MM.1S (cell line): Measurements from ENCODE around the gene AHCYL1.

Experiments used
- EZH2 ChIP-seq: fragments of 300-600 bp; sonication (generic); optimal IDR thresholded peaks from 2 replicates; pipeline ENCODE3; 2017; ENCODE audit warnings: low read depth, mild to moderate bottlenecking, antibody characterized with exemption, low read length, mixed read lengths
- TF ChIP-seq, protein P1 (sequence below): fragments of 300-600 bp; sonication (generic); IDR thresholded peaks from 2 replicates; pipeline ENCODE4 v1.5.1; 2016; ENCODE audit warnings: antibody characterized with exemption, low read length, mixed read lengths

DNA sequence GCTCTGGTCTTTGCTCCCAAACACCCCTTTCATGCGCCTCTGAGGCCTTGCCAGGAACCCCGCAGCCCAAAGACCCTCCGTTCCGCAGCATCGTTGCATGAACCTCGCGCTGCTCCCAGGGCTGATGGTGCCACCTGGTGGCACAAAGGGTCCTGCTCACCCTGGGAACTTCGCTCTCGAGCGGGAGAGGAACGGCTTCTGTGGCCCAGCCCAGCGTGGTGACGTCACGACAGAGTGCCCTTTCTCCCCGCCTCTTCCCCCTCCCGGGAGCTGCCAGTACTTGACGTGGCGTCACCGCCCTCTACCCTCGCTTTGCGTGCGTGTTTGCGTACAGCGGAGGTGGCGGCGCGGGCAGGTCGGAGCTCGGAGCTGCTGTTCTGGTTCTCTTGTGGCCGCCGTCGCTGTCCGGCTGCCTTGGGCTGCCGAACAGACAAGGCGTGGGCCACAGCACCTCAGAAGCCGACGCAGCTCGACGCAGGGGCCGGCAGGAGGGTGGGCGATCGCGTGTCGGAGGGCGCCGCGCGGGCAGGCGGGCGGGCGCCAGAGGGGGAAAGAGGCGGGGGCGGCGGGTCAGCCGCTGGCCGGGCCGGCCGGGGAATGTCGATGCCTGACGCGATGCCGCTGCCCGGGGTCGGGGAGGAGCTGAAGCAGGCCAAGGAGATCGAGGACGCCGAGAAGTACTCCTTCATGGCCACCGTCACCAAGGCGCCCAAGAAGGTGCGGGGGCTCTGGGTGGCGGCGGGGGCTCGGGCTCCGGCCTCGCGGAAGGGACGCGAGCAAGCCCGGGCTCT, at the start of gene AHCYL1:
- TF ChIP-seq, protein P1, sequence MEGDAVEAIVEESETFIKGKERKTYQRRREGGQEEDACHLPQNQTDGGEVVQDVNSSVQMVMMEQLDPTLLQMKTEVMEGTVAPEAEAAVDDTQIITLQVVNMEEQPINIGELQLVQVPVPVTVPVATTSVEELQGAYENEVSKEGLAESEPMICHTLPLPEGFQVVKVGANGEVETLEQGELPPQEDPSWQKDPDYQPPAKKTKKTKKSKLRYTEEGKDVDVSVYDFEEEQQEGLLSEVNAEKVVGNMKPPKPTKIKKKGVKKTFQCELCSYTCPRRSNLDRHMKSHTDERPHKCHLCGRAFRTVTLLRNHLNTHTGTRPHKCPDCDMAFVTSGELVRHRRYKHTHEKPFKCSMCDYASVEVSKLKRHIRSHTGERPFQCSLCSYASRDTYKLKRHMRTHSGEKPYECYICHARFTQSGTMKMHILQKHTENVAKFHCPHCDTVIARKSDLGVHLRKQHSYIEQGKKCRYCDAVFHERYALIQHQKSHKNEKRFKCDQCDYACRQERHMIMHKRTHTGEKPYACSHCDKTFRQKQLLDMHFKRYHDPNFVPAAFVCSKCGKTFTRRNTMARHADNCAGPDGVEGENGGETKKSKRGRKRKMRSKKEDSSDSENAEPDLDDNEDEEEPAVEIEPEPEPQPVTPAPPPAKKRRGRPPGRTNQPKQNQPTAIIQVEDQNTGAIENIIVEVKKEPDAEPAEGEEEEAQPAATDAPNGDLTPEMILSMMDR = peak; percentile 72
- TF ChIP-seq EZH2 = no peak
